ENCODE measurements around the gene TNS4.

Gene TNS4

DNA sequence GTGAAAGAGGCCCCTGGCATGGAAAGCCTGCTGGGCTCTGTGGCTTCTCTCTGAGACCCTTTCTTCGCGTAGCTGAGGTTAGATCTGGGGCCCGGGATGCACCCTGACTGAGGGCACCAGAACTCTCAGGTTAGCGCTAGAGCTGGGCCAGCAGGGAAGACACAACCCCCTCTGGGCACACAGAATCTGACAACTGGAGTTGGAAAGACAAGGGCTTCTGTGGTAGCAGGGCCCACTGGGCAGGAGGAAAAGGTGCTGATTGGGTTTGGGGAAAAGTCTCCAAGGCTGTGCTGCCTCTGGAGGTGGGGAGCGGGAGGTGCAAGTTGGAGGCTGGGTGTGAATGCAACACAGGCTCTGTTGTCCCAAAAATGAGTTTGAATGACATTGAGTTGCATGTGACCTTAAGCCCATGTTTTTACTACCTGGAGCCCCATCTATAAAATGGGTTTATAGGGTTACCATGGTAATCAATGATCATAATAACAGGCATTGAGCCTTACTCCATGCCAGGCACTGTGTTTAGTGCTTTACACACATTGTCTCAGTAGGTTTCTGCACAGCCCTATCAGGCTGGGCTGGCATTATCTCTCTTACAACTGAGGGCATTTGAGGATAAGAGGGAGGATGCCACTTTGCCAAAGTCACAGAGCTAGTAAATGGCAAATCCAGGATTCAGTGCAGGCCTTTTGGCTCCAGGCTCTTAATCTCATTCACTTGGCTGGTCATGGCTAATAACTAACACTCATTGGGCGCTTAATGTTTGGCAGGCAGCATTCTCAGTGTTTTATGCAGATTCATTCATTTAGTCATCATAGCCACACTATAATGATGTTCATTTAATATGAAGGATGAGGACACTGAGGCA lies 67.6 kb downstream of the TNS4 start:
- peak; percentile 49 to 52 for DNase-seq

DNA sequence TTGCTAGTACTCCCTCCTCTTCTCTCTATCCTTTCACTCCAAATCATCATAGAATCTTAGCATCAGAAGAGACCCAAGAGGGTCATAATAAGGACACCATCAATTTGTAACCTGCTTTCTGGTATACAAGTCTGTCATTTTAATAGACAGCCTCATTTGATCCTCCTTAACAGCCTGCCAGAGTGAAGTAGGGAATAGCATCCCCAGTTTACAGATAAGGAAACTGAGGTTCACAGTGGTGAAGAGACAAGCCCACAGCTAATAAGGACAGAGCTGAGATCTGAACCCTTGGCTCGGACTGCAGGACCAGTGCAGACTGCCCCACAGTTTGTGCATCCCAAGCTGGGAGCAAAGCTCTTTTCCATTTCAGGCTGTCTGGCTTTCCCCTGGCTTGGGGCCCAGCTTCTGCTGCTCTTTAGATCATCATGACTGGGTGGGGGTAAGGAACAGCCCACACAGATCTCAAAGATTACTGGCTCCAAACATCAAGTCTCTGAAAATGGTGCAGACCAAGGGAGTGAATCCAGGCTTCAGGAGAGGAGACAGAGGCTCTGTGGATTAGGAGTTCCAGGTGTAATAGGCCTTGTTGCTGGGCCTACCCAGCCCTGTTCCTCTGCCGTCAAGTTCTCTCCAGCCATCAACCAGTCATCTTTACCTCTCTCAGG lies 68.4 kb downstream of the TNS4 start:
- TF ChIP-seq GATA1 (IDR thresholded peaks at IDR 0.05; ENCODE audit: low read depth, low read length) (no peak), POLR2A (IDR thresholded peaks at IDR 0.05; ENCODE audit: low read length) (no peak)
- DNase-seq: peak; percentile 24 to 38

More for the DNA sequence above, 67.6 kb downstream of the TNS4 start:
- no peak for TF ChIP-seq GATA1 (IDR thresholded peaks at IDR 0.05; ENCODE audit: low read depth, low read length)
- no peak for TF ChIP-seq POLR2A (IDR thresholded peaks at IDR 0.05; ENCODE audit: low read length)

GRCh38 chr17:40431231-40431602 lies 70.2 kb downstream of the TNS4 start:
- TF ChIP-seq POLR2A (IDR thresholded peaks at IDR 0.05; ENCODE audit: low read length): no peak
- no peak for TF ChIP-seq GATA1 (IDR thresholded peaks at IDR 0.05; ENCODE audit: low read depth, low read length)
- DNase-seq: no peak

DNA sequence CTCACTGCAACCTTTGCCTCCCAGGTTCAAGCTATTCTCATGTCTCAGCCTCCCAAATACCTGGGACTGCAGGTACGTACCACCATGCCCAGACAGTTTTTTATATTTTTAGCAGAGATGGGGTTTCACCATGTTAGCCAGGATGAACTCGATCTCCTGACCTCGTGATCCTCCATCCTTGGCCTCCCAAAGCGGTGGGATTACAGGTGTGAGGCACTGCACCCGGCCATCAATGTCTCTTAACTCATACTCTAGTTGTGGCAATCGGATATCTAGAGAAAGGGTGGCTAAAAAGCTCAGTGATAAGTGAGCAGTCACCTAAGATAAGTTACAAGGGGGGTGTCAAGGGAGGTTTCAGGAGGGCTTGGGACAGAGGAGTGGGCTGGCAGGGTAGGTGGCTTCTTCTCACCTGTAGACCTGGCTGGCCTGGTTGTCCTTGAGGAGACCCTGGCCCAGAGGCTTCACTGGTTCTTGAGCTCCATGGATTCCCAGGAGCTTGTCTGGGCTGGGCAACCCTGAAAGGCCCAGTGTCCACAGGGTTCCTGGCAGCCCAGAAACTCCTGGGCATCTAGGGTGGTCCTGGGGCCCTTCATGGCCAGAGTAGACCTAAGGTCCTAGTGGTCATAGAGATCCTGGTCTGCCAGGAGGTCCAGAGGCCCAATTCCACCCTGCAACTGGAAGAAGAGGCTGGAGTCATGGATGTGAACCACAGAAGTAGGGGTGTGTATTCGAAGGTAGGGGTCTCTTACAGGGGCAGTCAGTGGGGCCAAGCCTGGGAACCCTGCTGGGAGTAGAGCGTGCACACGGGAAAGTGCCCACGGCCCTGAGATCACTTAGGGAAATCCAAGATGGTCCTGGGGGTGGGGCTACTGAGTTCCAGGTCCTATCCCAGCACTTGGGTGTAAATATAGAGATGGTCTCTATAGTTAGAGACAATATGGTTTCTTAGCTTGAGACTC lies 70.9 kb downstream of the TNS4 start:
- TF ChIP-seq GATA1 (IDR thresholded peaks at IDR 0.05; ENCODE audit: low read depth, low read length) (no peak), POLR2A (IDR thresholded peaks at IDR 0.05; ENCODE audit: low read length) (no peak)
- DNase-seq: no peak

- DNase-seq: no peak
- TF ChIP-seq GATA1 (IDR thresholded peaks at IDR 0.05; ENCODE audit: low read depth, low read length) (no peak), POLR2A (IDR thresholded peaks at IDR 0.05; ENCODE audit: low read length) (no peak)
Measured at GRCh38 chr17:40427002-40427491, 74.4 kb downstream of the TNS4 start.

Measured in erythroblast (primary cell).